ENCODE measurements around the gene CDC14C.

DNA sequence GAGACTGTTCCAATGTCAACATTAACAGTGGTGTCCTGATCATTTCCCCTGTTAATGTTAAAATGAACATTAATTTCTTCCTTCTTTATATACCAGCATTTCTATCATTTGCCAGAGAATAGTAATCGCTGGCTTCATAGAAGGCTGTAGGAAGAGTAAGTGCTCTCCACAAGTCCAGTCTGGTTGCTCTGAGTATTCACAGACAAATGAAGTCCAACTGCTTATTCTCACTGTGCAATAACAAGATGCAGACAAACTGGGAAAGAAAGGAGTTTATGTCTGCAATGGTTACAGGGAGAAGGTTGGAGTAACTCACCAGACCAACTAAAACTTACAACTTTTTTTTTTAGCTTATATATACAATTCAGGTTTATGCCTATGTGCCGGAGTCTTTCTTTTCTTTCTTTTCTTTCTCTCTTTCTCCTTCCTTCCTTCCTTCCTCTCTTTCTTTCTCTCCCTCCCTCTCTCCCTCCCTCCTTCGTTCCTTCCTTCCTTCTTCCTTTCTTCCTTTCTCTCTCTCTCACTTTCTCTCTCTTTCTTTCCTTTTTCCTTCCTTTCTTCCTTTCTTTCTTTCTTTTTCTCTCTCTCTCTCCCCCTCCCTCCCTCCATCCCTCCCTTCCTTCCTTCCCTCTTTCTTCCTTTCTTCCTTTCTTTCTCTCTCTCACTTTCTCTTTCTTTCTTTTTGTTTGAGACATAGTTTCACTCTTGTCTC lies 19.1 kb downstream of the CDC14C start:
- TF ChIP-seq, protein P1, sequence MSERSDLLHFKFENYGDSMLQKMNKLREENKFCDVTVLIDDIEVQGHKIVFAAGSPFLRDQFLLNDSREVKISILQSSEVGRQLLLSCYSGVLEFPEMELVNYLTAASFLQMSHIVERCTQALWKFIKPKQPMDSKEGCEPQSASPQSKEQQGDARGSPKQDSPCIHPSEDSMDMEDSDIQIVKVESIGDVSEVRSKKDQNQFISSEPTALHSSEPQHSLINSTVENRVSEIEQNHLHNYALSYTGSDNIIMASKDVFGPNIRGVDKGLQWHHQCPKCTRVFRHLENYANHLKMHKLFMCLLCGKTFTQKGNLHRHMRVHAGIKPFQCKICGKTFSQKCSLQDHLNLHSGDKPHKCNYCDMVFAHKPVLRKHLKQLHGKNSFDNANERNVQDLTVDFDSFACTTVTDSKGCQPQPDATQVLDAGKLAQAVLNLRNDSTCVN (CRISPR knock-in tag; IDR thresholded peaks at IDR 0.05) = no peak
- TF ChIP-seq ZNF121 (CRISPR knock-in tag; conservative IDR thresholded peaks at IDR 0.05) = no peak
